ENCODE data around the gene BCAS3. TPM values are rescaled to one million over a fixed set of nuclear protein-coding genes. Genes with fewer than 3 reads are reported as not detected.

BCAS3 gene
- total RNA-seq, 2 experiments from 2014 or later = 13.4 to 14.5 TPM

GRCh38 chr17:60832631-60833030 is 155.0 kb downstream of the BCAS3 start:
- no peak overlapping the region for H2AFZ ChIP-seq (ENCODE audit: low read length)
- TF ChIP-seq CTCF (conservative IDR thresholded peaks at IDR 0.05; ENCODE audit: low read length) = no peak
- TF ChIP-seq EZH2phosphoT487 (IDR thresholded peaks at IDR 0.05; ENCODE audit: borderline replicate concordance, low read depth, low read length) = no peak
- CTCF ChIA-PET (ENCODE audit: unreplicated experiment) = no interaction called here
- H3K36me3 ChIP-seq (ENCODE audit: insufficient read depth, low read length) = no peaks in the 10 kb centered on the region
- H3K79me2 ChIP-seq (ENCODE audit: insufficient read depth, low read depth, low read length) = no peaks in the 10 kb centered on the region
- BruUV-seq (replicated peaks) = no TSS peak
- no peaks in the 10 kb centered on the region for H3K9me2 ChIP-seq (ENCODE audit: insufficient read depth, low read length)
- DNase-seq (ENCODE audit: low spot score) = no peak
- H3K4me1 ChIP-seq (ENCODE audit: insufficient read depth, low read length, poor library complexity, severe bottlenecking) = no peaks in the 10 kb centered on the region
- no peak overlapping the region for H3K27ac ChIP-seq (ENCODE audit: low read depth, low read length, poor library complexity, severe bottlenecking)
- H3K4me3 ChIP-seq (ENCODE audit: low read depth, low read length, poor library complexity, severe bottlenecking) = no peak overlapping the region
- H3K9me3 ChIP-seq (ENCODE audit: low read length) = no peaks in the 10 kb centered on the region
- intact Hi-C loops (cut with micrococcal nuclease; ENCODE audit: unreplicated experiment) = no loop called here
- no peaks in the 10 kb centered on the region for H4K20me1 ChIP-seq (ENCODE audit: insufficient read depth, low read length)
- no peak overlapping the region for H3K4me2 ChIP-seq (ENCODE audit: low read length)
- POLR2A ChIA-PET = no interaction called here

GRCh38 chr17:60840456-60840855 is 162.8 kb downstream of the BCAS3 start:
- Histone ChIP-seq H3K4me2 (ENCODE audit: low read length) (no peak overlapping the region), H3K9me3 (ENCODE audit: low read length) (no peaks in the 10 kb centered on the region), H3K36me3 (ENCODE audit: insufficient read depth, low read length) (no peaks in the 10 kb centered on the region), H3K27ac (ENCODE audit: low read depth, low read length, poor library complexity, severe bottlenecking) (no peak overlapping the region), H3K9me2 (ENCODE audit: insufficient read depth, low read length) (no peaks in the 10 kb centered on the region), H3K4me3 (ENCODE audit: low read depth, low read length, poor library complexity, severe bottlenecking) (no peak overlapping the region), H4K20me1 (ENCODE audit: insufficient read depth, low read length) (no peaks in the 10 kb centered on the region), H3K4me1 (ENCODE audit: insufficient read depth, low read length, poor library complexity, severe bottlenecking) (no peaks in the 10 kb centered on the region), H3K79me2 (ENCODE audit: insufficient read depth, low read depth, low read length) (no peaks in the 10 kb centered on the region), H2AFZ (ENCODE audit: low read length) (no peak overlapping the region)
- BruUV-seq (replicated peaks) = no TSS peak
- intact Hi-C loops (cut with micrococcal nuclease; ENCODE audit: unreplicated experiment) = no loop called here
- POLR2A ChIA-PET = no interaction called here
- CTCF ChIA-PET (ENCODE audit: unreplicated experiment) = no interaction called here
- TF ChIP-seq CTCF (conservative IDR thresholded peaks at IDR 0.05; ENCODE audit: low read length) (no peak), EZH2phosphoT487 (IDR thresholded peaks at IDR 0.05; ENCODE audit: borderline replicate concordance, low read depth, low read length) (no peak)
- DNase-seq (ENCODE audit: low spot score) = no peak

GRCh38 chr17:60845012-60845411 is 167.4 kb downstream of the BCAS3 start:
- ChIA-PET CTCF (ENCODE audit: unreplicated experiment) (no interaction called here), POLR2A (no interaction called here)
- no peaks in the 10 kb centered on the region for H3K9me2 ChIP-seq (ENCODE audit: insufficient read depth, low read length)
- no peak overlapping the region for H3K4me3 ChIP-seq (ENCODE audit: low read depth, low read length, poor library complexity, severe bottlenecking)
- no peaks in the 10 kb centered on the region for H3K36me3 ChIP-seq (ENCODE audit: insufficient read depth, low read length)
- H3K4me1 ChIP-seq (ENCODE audit: insufficient read depth, low read length, poor library complexity, severe bottlenecking) = no peaks in the 10 kb centered on the region
- intact Hi-C loops (cut with micrococcal nuclease; ENCODE audit: unreplicated experiment) = no loop called here
- H3K79me2 ChIP-seq (ENCODE audit: insufficient read depth, low read depth, low read length) = no peaks in the 10 kb centered on the region
- no peak overlapping the region for H3K27ac ChIP-seq (ENCODE audit: low read depth, low read length, poor library complexity, severe bottlenecking)
- no TSS peak for BruUV-seq (replicated peaks)
- no peak overlapping the region for H2AFZ ChIP-seq (ENCODE audit: low read length)
- no peaks in the 10 kb centered on the region for H4K20me1 ChIP-seq (ENCODE audit: insufficient read depth, low read length)
- H3K9me3 ChIP-seq (ENCODE audit: low read length) = no peaks in the 10 kb centered on the region
- no peak for DNase-seq (ENCODE audit: low spot score)
- TF ChIP-seq CTCF (conservative IDR thresholded peaks at IDR 0.05; ENCODE audit: low read length) = no peak
- H3K4me2 ChIP-seq (ENCODE audit: low read length) = no peak overlapping the region
